Keratinocyte (primary cell): ENCODE data around the gene FICD.
"Not testable (repeated sequence)": the region's sequence is repeated elsewhere in the genome, so short reads cannot be mapped to it uniquely, and the experiment has no call there.

ENCODE experiments used
- CTCF ChIP-seq, 3 experiments: IDR thresholded peaks in 1 of 3; conservative IDR thresholded peaks in 1 of 3; optimal IDR thresholded peaks in 1 of 3; 2 replicates in 2 of 3; 3 replicates in 1 of 3; pipeline versions ENCODE3 to v1.5.1; 2011; ENCODE audit warnings: low read length in 3 of 3, mild to moderate bottlenecking in 3 of 3, moderate library complexity in 2 of 3, control low read depth in 1 of 3, inconsistent platforms in 1 of 3; ENCODE audit not compliant: insufficient read depth in 2 of 3; ENCODE audit errors: extremely low read depth in 1 of 3
- EZH2 ChIP-seq: IDR thresholded peaks from one replicate; pipeline ENCODE4 v1.6.1; 2012; ENCODE audit warnings: inconsistent platforms, mild to moderate bottlenecking, low read length, moderate library complexity

- not testable (repeated sequence) for TF ChIP-seq CTCF (optimal IDR thresholded peaks at IDR 0.05 in 1 of 3, IDR thresholded peaks at IDR 0.05 in 1 of 3, conservative IDR thresholded peaks at IDR 0.05 in 1 of 3; ENCODE audit: extremely low read depth in 1 of 3, insufficient read depth in 2 of 3, low read length in 3 of 3); EZH2
These were observed 40.3 kb downstream of the FICD start for GRCh38 chr12:108555383-108555782.
